IMR-90 (cell line): ENCODE results near the gene ACYP2.

Experiments
- CEBPB ChIP-seq: IDR thresholded peaks from 2 replicates; pipeline ENCODE4 v1.6.1; 2012; ENCODE audit warnings: low read depth, low read length, improper control_type of control experiment
- ELK1 ChIP-seq: fragments of 150-350 bp; IDR thresholded peaks from 2 replicates; pipeline ENCODE4 v1.6.1; 2016; ENCODE audit warnings: low read depth, mild to moderate bottlenecking, low read length, moderate library complexity, borderline replicate concordance
- POLR2A ChIP-seq: IDR thresholded peaks from 2 replicates; pipeline ENCODE4 v1.6.1; 2012; ENCODE audit warnings: mild to moderate bottlenecking, low read depth, low read length
- TF ChIP-seq, protein P1 (sequence below): conservative IDR thresholded peaks from 2 replicates; pipeline ENCODE4 v1.5.1; 2012; ENCODE audit warnings: mild to moderate bottlenecking, low read depth, low read length, improper control_type of control experiment

- TF ChIP-seq, protein P1, sequence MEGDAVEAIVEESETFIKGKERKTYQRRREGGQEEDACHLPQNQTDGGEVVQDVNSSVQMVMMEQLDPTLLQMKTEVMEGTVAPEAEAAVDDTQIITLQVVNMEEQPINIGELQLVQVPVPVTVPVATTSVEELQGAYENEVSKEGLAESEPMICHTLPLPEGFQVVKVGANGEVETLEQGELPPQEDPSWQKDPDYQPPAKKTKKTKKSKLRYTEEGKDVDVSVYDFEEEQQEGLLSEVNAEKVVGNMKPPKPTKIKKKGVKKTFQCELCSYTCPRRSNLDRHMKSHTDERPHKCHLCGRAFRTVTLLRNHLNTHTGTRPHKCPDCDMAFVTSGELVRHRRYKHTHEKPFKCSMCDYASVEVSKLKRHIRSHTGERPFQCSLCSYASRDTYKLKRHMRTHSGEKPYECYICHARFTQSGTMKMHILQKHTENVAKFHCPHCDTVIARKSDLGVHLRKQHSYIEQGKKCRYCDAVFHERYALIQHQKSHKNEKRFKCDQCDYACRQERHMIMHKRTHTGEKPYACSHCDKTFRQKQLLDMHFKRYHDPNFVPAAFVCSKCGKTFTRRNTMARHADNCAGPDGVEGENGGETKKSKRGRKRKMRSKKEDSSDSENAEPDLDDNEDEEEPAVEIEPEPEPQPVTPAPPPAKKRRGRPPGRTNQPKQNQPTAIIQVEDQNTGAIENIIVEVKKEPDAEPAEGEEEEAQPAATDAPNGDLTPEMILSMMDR, result no peak
- TF ChIP-seq CEBPB, result no peak
- no peak for TF ChIP-seq POLR2A
- TF ChIP-seq ELK1, result no peak
Measured at GRCh38 chr2:54067851-54068375, 47.5 kb upstream of the ACYP2 start.
